H1 (cell line): ENCODE measurements around the gene PHLDA2. TPM values are rescaled to one million over a fixed set of nuclear protein-coding genes. Genes with fewer than 3 reads are reported as not detected.

ENCODE experiments used
- CTCF ChIA-PET: fragments of 300-600 bp; sonication (Branson Sonifier 250); formaldehyde crosslinking; loops from one replicate; lab custom pipeline; 2021; ENCODE audit not compliant: partially characterized antibody; lab: Charles Lee
- POLR2A ChIA-PET: fragments of 300-600 bp; sonication (Branson Sonifier 250); formaldehyde crosslinking; loops from one replicate; lab custom pipeline; 2021; ENCODE audit warnings: inconsistent platforms; ENCODE audit not compliant: partially characterized antibody; lab: Charles Lee
- DNase-seq, 2 experiments: peaks; one replicate each; pipeline versions ENCODE4 v3.0.0 to v3.0.0-alpha.2; 2010 to 2022; ENCODE audit warnings: low spot score in 2 of 2, low read depth in 1 of 2, mixed read lengths in 1 of 2
- FAIRE-seq: peaks from 2 replicates; lab custom pipeline; 2011; peaks lifted over from hg19 to GRCh38; lab: Jason Lieb, UNC
- H2AFZ ChIP-seq: 2 replicates; pipeline ENCODE4 v1.8.1; 2012; ENCODE audit warnings: low read length, inconsistent platforms
- H2AK5ac ChIP-seq: 2 replicates; pipeline ENCODE4 v1.6.1; 2013; ENCODE audit warnings: low read depth, low read length
- H2BK120ac ChIP-seq: replicated peaks from 2 replicates; pipeline ENCODE3; 2013; ENCODE audit warnings: low read depth, low read length, inconsistent platforms
- H2BK12ac ChIP-seq: 2 replicates; pipeline ENCODE4 v1.6.1; 2013; ENCODE audit warnings: low read depth, low read length
- H2BK15ac ChIP-seq: 2 replicates; pipeline ENCODE4 v1.6.1; 2013; ENCODE audit warnings: low read length
- H2BK20ac ChIP-seq: 2 replicates; pipeline ENCODE4 v1.6.1; 2013; ENCODE audit warnings: low read length
- H2BK5ac ChIP-seq: 2 replicates; pipeline ENCODE4 v1.6.1; 2013; ENCODE audit warnings: low read depth, low read length
- H3K14ac ChIP-seq: 2 replicates; pipeline ENCODE4 v1.6.1; 2013; ENCODE audit warnings: inconsistent platforms; ENCODE audit not compliant: insufficient read length
- H3K18ac ChIP-seq: 2 replicates; pipeline ENCODE4 v1.6.1; 2013; ENCODE audit warnings: low read length; ENCODE audit errors: extremely low read depth
- H3K23ac ChIP-seq: 2 replicates; pipeline ENCODE4 v1.6.1; 2013; ENCODE audit warnings: inconsistent platforms; ENCODE audit not compliant: insufficient read length
- H3K23me2 ChIP-seq: 2 replicates; pipeline ENCODE4 v1.6.1; 2013; ENCODE audit warnings: low read depth, low read length
- H3K27ac ChIP-seq: 2 replicates; pipeline ENCODE4 v1.6.1; 2011; ENCODE audit warnings: low read depth, low read length, inconsistent platforms
- H3K27me3 ChIP-seq, 4 experiments: replicated peaks in 1 of 4; 1 replicate in 1 of 4; 2 replicates in 3 of 4; pipeline versions ENCODE4 v1.6.1 to v1.8.1; 2011 to 2013; ENCODE audit warnings: low read length in 3 of 4, mild to moderate bottlenecking in 3 of 4, inconsistent platforms in 2 of 4, mixed read lengths in 2 of 4, moderate library complexity in 1 of 4; ENCODE audit not compliant: control insufficient read depth in 3 of 4, insufficient read depth in 3 of 4; ENCODE audit errors: extremely low read depth in 1 of 4
- H3K36me3 ChIP-seq, 4 experiments: 2 replicates each; pipeline versions ENCODE4 v1.6.1 to v1.8.1; 2011 to 2013; ENCODE audit warnings: mild to moderate bottlenecking in 4 of 4, low read length in 3 of 4, moderate library complexity in 2 of 4, control low read depth in 1 of 4, inconsistent platforms in 1 of 4; ENCODE audit not compliant: insufficient read depth in 4 of 4, control insufficient read depth in 2 of 4
- H3K4ac ChIP-seq: replicated peaks from 2 replicates; pipeline ENCODE3; 2013; ENCODE audit warnings: low read length, low read depth, mixed read lengths, inconsistent platforms; ENCODE audit not compliant: insufficient read length
- H3K4me1 ChIP-seq, 4 experiments: replicated peaks in 1 of 4; 1 replicate in 1 of 4; 2 replicates in 3 of 4; pipeline versions ENCODE4 v1.6.1 to v1.8.1; 2011 to 2013; ENCODE audit warnings: low read length in 3 of 4, inconsistent platforms in 2 of 4, mixed read lengths in 1 of 4; ENCODE audit not compliant: insufficient read depth in 4 of 4, control insufficient read depth in 3 of 4
- H3K4me2 ChIP-seq, 2 experiments: 2 replicates each; pipeline versions ENCODE4 v1.6.1 to v1.8.1; 2011 to 2013; ENCODE audit warnings: low read depth in 2 of 2, low read length in 2 of 2, control low read depth in 1 of 2, inconsistent platforms in 1 of 2, mild to moderate bottlenecking in 1 of 2; ENCODE audit not compliant: insufficient read depth in 1 of 2
- H3K4me3 ChIP-seq, 4 experiments: fragments of 200-600, 300-600 bp in 1 of 4; sonication (generic), shearing (Covaris generic), sonication (Bioruptor Twin) in 1 of 4; 2 replicates each; pipeline versions ENCODE4 v1.5.1 to v1.8.1; 2011 to 2016; ENCODE audit warnings: low read length in 4 of 4, low read depth in 3 of 4, control low read depth in 2 of 4, inconsistent platforms in 2 of 4, mild to moderate bottlenecking in 2 of 4, mixed read lengths in 1 of 4, moderate library complexity in 1 of 4; ENCODE audit not compliant: insufficient read depth in 2 of 4; ENCODE audit errors: extremely low read depth in 1 of 4
- H3K56ac ChIP-seq: replicated peaks from 2 replicates; pipeline ENCODE3; 2013; ENCODE audit warnings: low read depth, mild to moderate bottlenecking, mixed read lengths, low read length, inconsistent platforms; ENCODE audit not compliant: insufficient read length
- H3K79me1 ChIP-seq: 2 replicates; pipeline ENCODE4 v1.6.1; 2013; ENCODE audit warnings: low read depth, low read length, control low read depth
- H3K79me2 ChIP-seq, 2 experiments: 2 replicates each; pipeline versions ENCODE4 v1.6.1 to v1.8.1; 2012 to 2013; ENCODE audit warnings: low read length in 2 of 2, mild to moderate bottlenecking in 2 of 2, inconsistent platforms in 1 of 2; ENCODE audit not compliant: insufficient read depth in 2 of 2, control insufficient read depth in 1 of 2
- H3K9ac ChIP-seq, 4 experiments: replicated peaks in 1 of 4; 1 replicate in 1 of 4; 2 replicates in 3 of 4; pipeline versions ENCODE4 v1.6.1 to v1.8.1; 2011 to 2013; ENCODE audit warnings: low read depth in 3 of 4, low read length in 3 of 4, control low read depth in 2 of 4, mild to moderate bottlenecking in 2 of 4, moderate library complexity in 2 of 4, inconsistent platforms in 1 of 4; ENCODE audit errors: extremely low read depth in 1 of 4
- H3K9me3 ChIP-seq, 2 experiments: 2 replicates each; pipeline versions ENCODE4 v1.6.1 to v1.8.1; 2012 to 2013; ENCODE audit warnings: mild to moderate bottlenecking in 2 of 2, moderate library complexity in 2 of 2, control low read depth in 1 of 2, inconsistent platforms in 1 of 2, low read depth in 1 of 2, low read length in 1 of 2, mixed read lengths in 1 of 2; ENCODE audit not compliant: insufficient read depth in 2 of 2
- H4K20me1 ChIP-seq, 2 experiments: replicated peaks in 1 of 2; 2 replicates each; pipeline versions ENCODE3 to v1.8.1; 2011 to 2013; ENCODE audit warnings: inconsistent platforms in 2 of 2, low read length in 2 of 2, mild to moderate bottlenecking in 1 of 2; ENCODE audit not compliant: insufficient read depth in 2 of 2, control insufficient read depth in 1 of 2
- H4K5ac ChIP-seq: 2 replicates; pipeline ENCODE4 v1.6.1; 2013; ENCODE audit warnings: low read length, low read depth, mixed read lengths, inconsistent platforms; ENCODE audit not compliant: insufficient read length
- H4K8ac ChIP-seq: 2 replicates; pipeline ENCODE4 v1.8.0; 2013; ENCODE audit warnings: mild to moderate bottlenecking, moderate library complexity, low read length, inconsistent platforms; ENCODE audit not compliant: insufficient read depth; ENCODE audit errors: extremely low read depth
- H4K91ac ChIP-seq: replicated peaks from 2 replicates; pipeline ENCODE3; 2013; ENCODE audit warnings: low read length, mixed read lengths, inconsistent platforms; ENCODE audit not compliant: insufficient read length
- ASH2L ChIP-seq: fragments of 200-600, 300-600 bp; sonication (generic); IDR thresholded peaks from one replicate; pipeline ENCODE4 v1.7.1; 2017; ENCODE audit warnings: low read length
- CBX8 ChIP-seq: fragments of 300-800, 300-1000 bp; sonication (generic); IDR thresholded peaks from 2 replicates; pipeline ENCODE4 v1.7.1; 2016; ENCODE audit warnings: low read depth, low read length, borderline replicate concordance
- CEBPB ChIP-seq: IDR thresholded peaks from 2 replicates; pipeline ENCODE4 v1.6.1; 2012; ENCODE audit warnings: low read depth, low read length
- CHD1 ChIP-seq: IDR thresholded peaks from 2 replicates; pipeline ENCODE4 v1.6.1; 2012; ENCODE audit warnings: low read depth, low read length, improper control_type of control experiment
- CHD2 ChIP-seq: IDR thresholded peaks from 2 replicates; pipeline ENCODE4 v1.6.1; 2012; ENCODE audit warnings: low read length, improper control_type of control experiment
- GTF2F1 ChIP-seq: IDR thresholded peaks from 2 replicates; pipeline ENCODE4 v1.6.1; 2012; ENCODE audit warnings: low read depth, low read length, improper control_type of control experiment, borderline replicate concordance
- KDM4A ChIP-seq: IDR thresholded peaks from one replicate; pipeline ENCODE4 v1.7.1; 2012; ENCODE audit warnings: low read depth, mild to moderate bottlenecking, moderate library complexity, low read length, inconsistent platforms; ENCODE audit not compliant: severe bottlenecking
- NANOG ChIP-seq: IDR thresholded peaks from 2 replicates; pipeline ENCODE4 v1.6.1; 2011; ENCODE audit warnings: low read length, low read depth, mild to moderate bottlenecking, inconsistent platforms; ENCODE audit not compliant: insufficient read depth, poor library complexity, severe bottlenecking
- SP2 ChIP-seq: IDR thresholded peaks from 2 replicates; pipeline ENCODE4 v1.6.1; 2012; ENCODE audit warnings: mild to moderate bottlenecking, low read length, inconsistent platforms
- SUZ12 ChIP-seq: fragments of 200-600 bp; sonication (generic); IDR thresholded peaks from 2 replicates; pipeline ENCODE4 v1.6.1; 2012; ENCODE audit warnings: mild to moderate bottlenecking, inconsistent platforms, low read length, moderate library complexity, mixed read lengths
- WGBS, 2 experiments: shearing (Covaris generic) in 1 of 2; methylation state at CpG; one replicate each; pipeline versions ENCODE4 v1.1.6 to v1.1.7; 2013 to 2015; ENCODE audit warnings: low lambda C conversion rate in 2 of 2, mixed read lengths in 2 of 2, inconsistent platforms in 1 of 2, low coverage in 1 of 2, missing lambda C conversion rate in 1 of 2; ENCODE audit not compliant: insufficient replicate concordance in 2 of 2, insufficient coverage in 1 of 2, insufficient read length in 1 of 2; ENCODE audit errors: extremely low coverage in 1 of 2, missing lambda C conversion rate in 1 of 2; 5-methylcytosine and 5-hydroxymethylcytosine counted together
- polyA plus RNA-seq, 7 experiments: library from polyadenylated mRNA; depleted of rRNA in 3 of 7; stranded (reverse) in 5 of 7; unstranded in 2 of 7; fragments of >200 nt in 5 of 7; fragments of 200-250 nt in 2 of 7; gene quantifications; 1 replicate in 5 of 7; 2 replicates in 1 of 7; 4 replicates in 1 of 7; pipeline versions ENCODE4 v1.2.1 to v1.2.3, GENCODE V29; 2011 to 2013; ENCODE audit warnings: missing spikeins in 2 of 7, mixed read lengths in 2 of 7
- total RNA-seq: library from RNA; stranded (reverse); fragmentation: NEBNext Ultra II Directional; extraction: Animal tissue kit (Norgen Biotek cat#: 25700); gene quantifications from 2 replicates; pipeline ENCODE4 v1.2.1, GENCODE V29; 2021
- TF ChIP-seq, protein P1 (sequence below): IDR thresholded peaks from 2 replicates; pipeline ENCODE4 v1.6.1; 2012; ENCODE audit warnings: inconsistent platforms

The PHLDA2 gene
- total and polyA plus RNA-seq, 2 of the 8 experiments (the other 6 are each of a cell fraction or from before 2014, with no cell fraction given), result 5.2 to 7.6 TPM

DNA sequence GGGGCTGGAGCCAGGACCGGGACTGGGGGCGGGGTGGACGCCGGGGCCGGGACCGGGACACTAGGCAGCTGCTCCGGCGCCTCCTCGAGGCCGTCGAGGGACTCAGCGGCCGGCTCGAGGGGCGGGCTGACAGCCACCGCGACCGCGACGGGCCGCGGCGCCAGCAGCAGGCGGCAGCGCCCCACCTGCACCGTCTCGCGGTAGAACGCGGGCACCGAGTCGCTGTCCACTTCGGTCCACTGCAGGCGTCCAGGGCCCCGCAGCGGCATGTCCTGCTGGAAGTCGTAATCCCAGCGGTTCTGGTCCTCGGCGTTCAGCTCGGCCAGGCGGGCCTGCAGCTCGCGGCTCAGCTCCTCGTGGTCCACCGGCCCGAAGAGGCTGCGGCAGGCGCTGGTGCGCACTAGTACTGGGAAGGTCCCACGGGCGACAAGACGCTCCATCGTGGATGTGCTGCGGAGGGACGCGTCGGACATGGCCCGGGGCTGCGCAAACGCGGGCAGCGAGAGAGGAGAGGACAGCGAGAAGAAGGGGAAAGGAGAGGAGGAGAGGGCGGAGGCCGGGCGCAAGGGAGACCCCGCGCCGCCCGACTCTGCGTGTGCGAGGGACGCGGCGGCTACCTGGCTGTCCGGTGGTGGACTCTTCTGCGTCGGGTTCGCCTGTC, 44.1 kb downstream of the PHLDA2 start:
- H3K27ac ChIP-seq, result no peak overlapping the region
- TF ChIP-seq KDM4A, result peak; percentile 71
- no peak for TF ChIP-seq CBX8
- no peak for TF ChIP-seq CEBPB
- TF ChIP-seq GTF2F1, result no peak
- TF ChIP-seq CHD1, result no peak
- no peak for TF ChIP-seq ASH2L
- TF ChIP-seq, protein P1, sequence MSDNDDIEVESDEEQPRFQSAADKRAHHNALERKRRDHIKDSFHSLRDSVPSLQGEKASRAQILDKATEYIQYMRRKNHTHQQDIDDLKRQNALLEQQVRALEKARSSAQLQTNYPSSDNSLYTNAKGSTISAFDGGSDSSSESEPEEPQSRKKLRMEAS, result peak; percentile 88
- TF ChIP-seq SP2, result no peak
- TF ChIP-seq SUZ12, result peak; percentile 72; the same call in 1 of the 2 replicates
- no peak for TF ChIP-seq NANOG
- TF ChIP-seq CHD2, result peak; percentile 8; the same call in 1 of the 2 replicates

More for the DNA sequence above, 44.1 kb downstream of the PHLDA2 start:
- Histone ChIP-seq H2BK12ac (peak overlapping the region; percentile 68; the same call in 1 of the 2 replicates), H3K4ac (peak overlapping the region; percentile 73), H4K5ac (peak overlapping the region; percentile 72), H4K20me1 (peaks cover 6 to 13% of the 10 kb centered on the region in 2 experiments), H2BK5ac (peak overlapping the region; percentile 75; the same call in 1 of the 2 replicates), H3K9ac (peak overlapping the region in 2 of 4 experiments; percentile 4 to 50; a peak in 2 of 7 replicates), H2BK120ac (no peak overlapping the region), H3K79me2 (no peaks in the 10 kb centered on the region), H3K56ac (peak overlapping the region; percentile 48), H2AFZ (no peak overlapping the region), H3K4me1 (peaks cover 0 to 25% (median 21%) of the 10 kb centered on the region in 4 experiments; a peak in 6 of 7 replicates), H3K9me3 (no peaks in the 10 kb centered on the region), H3K27me3 (peaks cover 2 to 84% (median 56%) of the 10 kb centered on the region in 4 experiments), H2AK5ac (peak overlapping the region; percentile 87; the same call in 1 of the 2 replicates), H3K18ac (peak overlapping the region; percentile 96), H4K8ac (peak overlapping the region; percentile 87), H2BK20ac (peak overlapping the region; percentile 61; the same call in 1 of the 2 replicates), H3K23me2 (peaks cover 12% of the 10 kb centered on the region; the same call in 1 of the 2 replicates), H3K4me3 (peak overlapping the region; percentile 44 to 68 (median 54)), H3K23ac (no peak overlapping the region), H3K79me1 (no peaks in the 10 kb centered on the region), H3K14ac (no peak overlapping the region), H3K36me3 (peaks cover 0 to 4% (median 0%) of the 10 kb centered on the region in 4 experiments; a peak in 1 of 8 replicates), H4K91ac (peak overlapping the region; percentile 83), H3K4me2 (peak overlapping the region; percentile 73 to 93), H2BK15ac (peak overlapping the region; percentile 95; the same call in 1 of the 2 replicates)
- WGBS, 2 experiments, result 5% methylated on average over 49 of the region's 80 CpGs; no CpG with 5 or more reads in 1 of the 2 experiments
- DNase-seq (no peak), FAIRE-seq (no peak)
- CTCF ChIA-PET, result interaction anchor here (0.9 to 13.5 kb wide), 11 partner anchors 12 to 693 kb away, joined by 3 to 521 read pairs (median 3); partner anchors contain the start of gene PHLDA2
- POLR2A ChIA-PET, result interaction anchor here (0.7 to 3.0 kb wide), 20 partner anchors 10 to 508 kb away, joined by 3 to 18 read pairs (median 4); partner anchors contain the start of gene CD81
